PC-9 (cell line): ENCODE results near the gene ASTN2. TPM values are rescaled to one million over a fixed set of nuclear protein-coding genes. Genes with fewer than 3 reads are reported as not detected.

Source experiments
- BruUV-seq: library from RNA; stranded (reverse); fragments of 400-500 nt; replicated peaks from 2 replicates; lab custom pipeline; 2021; lab: Mats Ljungman, UMichigan
- CTCF ChIA-PET: fragments of 300-600 bp; sonication (Branson Sonifier 250); formaldehyde crosslinking; loops from one replicate; lab custom pipeline; 2022; ENCODE audit warnings: antibody characterized with exemption; lab: Charles Lee
- POLR2A ChIA-PET: fragments of 300-600 bp; sonication (Branson Sonifier 250); formaldehyde crosslinking; loops from one replicate; lab custom pipeline; 2022; ENCODE audit warnings: antibody characterized with exemption; ENCODE audit not compliant: unreplicated experiment; lab: Charles Lee
- DNase-seq, 2 experiments: peaks; one replicate each; pipeline versions ENCODE4 v3.0.0 to v3.0.0-alpha.2; 2015 to 2022; ENCODE audit warnings: mixed read lengths in 1 of 2
- H2AFZ ChIP-seq: fragments of 200-600 bp; sonication (generic); 2 replicates; pipeline ENCODE4 v1.8.1; 2017; ENCODE audit warnings: antibody characterized with exemption
- H3F3A ChIP-seq: fragments of 200-600 bp; sonication (generic); 2 replicates; pipeline ENCODE4 v1.8.1; 2017; ENCODE audit warnings: antibody characterized with exemption, mild to moderate bottlenecking, low read depth; ENCODE audit not compliant: insufficient read depth
- H3K27ac ChIP-seq: fragments of 200-600 bp; sonication (generic); 2 replicates; pipeline ENCODE4 v1.6.1; 2016; ENCODE audit warnings: mixed run types
- H3K27me3 ChIP-seq: fragments of 200-600 bp; sonication (generic); 2 replicates; pipeline ENCODE4 v1.6.1; 2016; ENCODE audit warnings: low read depth, mixed run types; ENCODE audit not compliant: insufficient read depth
- H3K36me3 ChIP-seq: fragments of 200-600 bp; sonication (generic); 2 replicates; pipeline ENCODE4 v1.6.1; 2016; ENCODE audit warnings: low read depth, mixed run types
- H3K4me1 ChIP-seq: fragments of 200-600 bp; sonication (generic); replicated peaks from 2 replicates; pipeline ENCODE4 v1.6.1; 2016; ENCODE audit warnings: mixed run types; ENCODE audit not compliant: insufficient read depth
- H3K4me2 ChIP-seq: fragments of 200-600 bp; sonication (generic); 2 replicates; pipeline ENCODE4 v1.6.1; 2017; ENCODE audit warnings: mixed run types
- H3K4me3 ChIP-seq: fragments of 200-600 bp; sonication (generic); 2 replicates; pipeline ENCODE4 v1.6.1; 2016; ENCODE audit warnings: mixed run types
- H3K79me2 ChIP-seq: fragments of 200-600 bp; sonication (generic); 2 replicates; pipeline ENCODE4 v1.6.1; 2017; ENCODE audit warnings: low read depth, mixed run types
- H3K9me2 ChIP-seq: fragments of 200-600 bp; sonication (generic); 2 replicates; pipeline ENCODE4 v1.8.1; 2017; ENCODE audit warnings: mild to moderate bottlenecking; ENCODE audit not compliant: insufficient read depth
- H3K9me3 ChIP-seq: fragments of 200-600 bp; sonication (generic); 2 replicates; pipeline ENCODE4 v1.8.1; 2016; ENCODE audit warnings: low read depth; ENCODE audit not compliant: insufficient read depth
- H4K20me1 ChIP-seq: fragments of 200-600 bp; sonication (generic); 2 replicates; pipeline ENCODE4 v1.8.1; 2017; ENCODE audit not compliant: insufficient read depth
- EZH2 ChIP-seq: fragments of 200-600 bp; sonication (generic); IDR thresholded peaks from 2 replicates; pipeline ENCODE4 v1.8.0; 2017; ENCODE audit warnings: antibody characterized with exemption, low read depth
- intact Hi-C: fragments of 100-400 bp; cut with micrococcal nuclease; formaldehyde crosslinking; loops from one replicate; pipeline ENCODE4 v1.10.0; 2022; ENCODE audit not compliant: unreplicated experiment
- total RNA-seq: library from RNA; stranded (reverse); gene quantifications from 2 replicates; pipeline ENCODE4 v1.2.3, GENCODE V29; 2021
- TF ChIP-seq, protein P1 (sequence below): fragments of 200-600 bp; sonication (generic); conservative IDR thresholded peaks from 2 replicates; pipeline ENCODE4 v1.6.1; 2017; ENCODE audit warnings: mixed run types, antibody characterized with exemption, mild to moderate bottlenecking, moderate library complexity

The ASTN2 gene
- total RNA-seq, 1 experiment from 2014 or later = 6.2 TPM

DNA sequence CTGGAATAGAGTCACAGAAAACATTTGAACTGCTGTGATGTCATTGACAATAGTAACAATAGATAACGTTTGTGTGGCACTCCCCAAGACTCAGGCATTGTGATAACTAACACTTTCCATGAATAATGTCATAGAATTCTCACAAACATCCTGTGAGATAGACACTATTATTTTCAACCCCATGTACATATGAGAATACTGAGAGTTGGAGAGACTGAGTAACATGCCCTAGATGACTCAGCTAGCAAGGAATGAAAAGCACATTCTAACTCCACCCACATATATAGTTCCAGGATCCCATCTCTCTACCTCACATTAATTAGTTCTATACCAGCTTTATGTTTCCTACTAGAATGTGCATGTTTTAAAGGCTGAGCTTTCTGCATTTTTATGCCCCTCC is 71.4 kb downstream of the ASTN2 start:
- H4K20me1 ChIP-seq = no peaks in the 10 kb centered on the region
- intact Hi-C loops = no loop called here
- no peaks in the 10 kb centered on the region for H3K79me2 ChIP-seq
- H3K9me3 ChIP-seq = no peaks in the 10 kb centered on the region
- no peaks in the 10 kb centered on the region for H3K9me2 ChIP-seq
- H3K4me3 ChIP-seq = no peak overlapping the region
- ChIA-PET POLR2A (no interaction called here), CTCF (no interaction called here)
- H3K36me3 ChIP-seq = no peaks in the 10 kb centered on the region
- no peaks in the 10 kb centered on the region for H3K4me1 ChIP-seq
- no peak overlapping the region for H3K27ac ChIP-seq
- H2AFZ ChIP-seq = no peak overlapping the region
- no TSS peak for BruUV-seq
- no peak for TF ChIP-seq EZH2
- TF ChIP-seq, protein P1, sequence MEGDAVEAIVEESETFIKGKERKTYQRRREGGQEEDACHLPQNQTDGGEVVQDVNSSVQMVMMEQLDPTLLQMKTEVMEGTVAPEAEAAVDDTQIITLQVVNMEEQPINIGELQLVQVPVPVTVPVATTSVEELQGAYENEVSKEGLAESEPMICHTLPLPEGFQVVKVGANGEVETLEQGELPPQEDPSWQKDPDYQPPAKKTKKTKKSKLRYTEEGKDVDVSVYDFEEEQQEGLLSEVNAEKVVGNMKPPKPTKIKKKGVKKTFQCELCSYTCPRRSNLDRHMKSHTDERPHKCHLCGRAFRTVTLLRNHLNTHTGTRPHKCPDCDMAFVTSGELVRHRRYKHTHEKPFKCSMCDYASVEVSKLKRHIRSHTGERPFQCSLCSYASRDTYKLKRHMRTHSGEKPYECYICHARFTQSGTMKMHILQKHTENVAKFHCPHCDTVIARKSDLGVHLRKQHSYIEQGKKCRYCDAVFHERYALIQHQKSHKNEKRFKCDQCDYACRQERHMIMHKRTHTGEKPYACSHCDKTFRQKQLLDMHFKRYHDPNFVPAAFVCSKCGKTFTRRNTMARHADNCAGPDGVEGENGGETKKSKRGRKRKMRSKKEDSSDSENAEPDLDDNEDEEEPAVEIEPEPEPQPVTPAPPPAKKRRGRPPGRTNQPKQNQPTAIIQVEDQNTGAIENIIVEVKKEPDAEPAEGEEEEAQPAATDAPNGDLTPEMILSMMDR = no peak
- DNase-seq = no peak
- no peaks in the 10 kb centered on the region for H3K27me3 ChIP-seq
- no peak overlapping the region for H3K4me2 ChIP-seq
- no peaks in the 10 kb centered on the region for H3F3A ChIP-seq

DNA sequence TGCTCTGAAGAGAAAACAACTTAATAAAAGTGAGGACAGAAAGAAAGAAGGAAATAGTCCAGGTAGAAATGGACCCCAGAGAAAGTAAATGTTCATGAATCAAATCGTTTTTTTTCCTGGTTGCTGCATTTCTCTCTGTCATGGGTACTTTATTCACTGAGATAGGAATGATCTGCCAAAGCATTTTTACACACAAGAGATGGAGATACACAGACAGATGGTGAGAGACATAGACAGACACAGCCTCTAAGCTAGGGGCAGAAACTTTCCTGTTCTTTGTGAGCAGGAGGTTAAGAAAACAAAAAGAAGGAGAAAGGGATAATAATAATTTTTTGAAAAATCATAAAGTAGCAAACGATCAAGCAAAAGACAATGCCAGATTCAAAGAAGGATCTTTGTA is 73.7 kb downstream of the ASTN2 start:
- Histone ChIP-seq H3K36me3 (no peaks in the 10 kb centered on the region), H3K27me3 (no peaks in the 10 kb centered on the region), H3K27ac (no peak overlapping the region), H3K9me2 (no peaks in the 10 kb centered on the region), H3K4me2 (no peak overlapping the region), H3K4me3 (no peak overlapping the region), H2AFZ (no peak overlapping the region), H3K79me2 (no peaks in the 10 kb centered on the region), H3K4me1 (no peaks in the 10 kb centered on the region), H3F3A (no peaks in the 10 kb centered on the region), H3K9me3 (no peaks in the 10 kb centered on the region), H4K20me1 (no peaks in the 10 kb centered on the region)
- TF ChIP-seq, protein P1 = no peak
- no peak for TF ChIP-seq EZH2
- CTCF ChIA-PET = no interaction called here
- no peak for DNase-seq
- POLR2A ChIA-PET = no interaction called here
- BruUV-seq = no TSS peak
- intact Hi-C loops = no loop called here

DNA sequence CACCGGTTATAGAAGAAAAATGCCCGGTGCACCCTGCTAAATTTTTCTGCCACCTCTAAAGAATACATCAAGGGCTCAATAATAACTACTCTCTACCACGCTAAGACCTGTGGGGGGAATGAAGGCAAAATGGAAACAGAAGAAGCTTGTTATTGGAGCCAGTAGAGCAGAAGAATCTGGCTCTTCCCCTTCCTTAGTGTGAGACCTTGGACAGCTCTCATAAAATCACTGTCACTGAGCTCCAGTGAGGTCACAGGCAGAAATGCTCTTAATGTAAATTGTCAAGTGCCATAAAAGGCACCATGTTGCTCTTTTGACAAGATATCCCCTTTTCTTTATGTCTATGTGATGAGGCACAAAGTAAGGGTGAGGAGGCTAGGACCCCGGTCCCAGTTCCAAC is 74.4 kb downstream of the ASTN2 start:
- Histone ChIP-seq H3K27me3 (no peaks in the 10 kb centered on the region), H3K4me2 (no peak overlapping the region), H2AFZ (no peak overlapping the region), H3K27ac (no peak overlapping the region), H3K79me2 (no peaks in the 10 kb centered on the region), H3F3A (no peaks in the 10 kb centered on the region), H3K9me3 (no peaks in the 10 kb centered on the region), H3K9me2 (no peaks in the 10 kb centered on the region), H4K20me1 (no peaks in the 10 kb centered on the region), H3K4me1 (no peaks in the 10 kb centered on the region), H3K4me3 (no peak overlapping the region), H3K36me3 (no peaks in the 10 kb centered on the region)
- no TSS peak for BruUV-seq
- no peak for DNase-seq
- CTCF ChIA-PET = no interaction called here
- intact Hi-C loops = no loop called here
- TF ChIP-seq, protein P1 = no peak
- POLR2A ChIA-PET = no interaction called here
